IMR-90 (cell line): ENCODE results near the gene SLC25A26. TPM values are rescaled to one million over a fixed set of nuclear protein-coding genes. Genes with fewer than 3 reads are reported as not detected.
A peak's percentile ranks its signal among the peaks of the same experiment; 100 is the strongest.

Experiments used
- ATAC-seq: fragments of 200-7000 bp; cut with Tn5 transposase; 2 replicates; pipeline ENCODE4 v1.9.1; 2020; ENCODE audit warnings: low read depth, mild to moderate bottlenecking, moderate library complexity
- BruUV-seq: library from RNA; stranded (reverse); fragments of 400-500 nt; replicated peaks from 2 replicates; lab custom pipeline; 2021; lab: Mats Ljungman, UMichigan
- CTCF ChIA-PET: fragments of 300-600 bp; formaldehyde crosslinking; extraction: SDS; loops from one replicate; lab custom pipeline; 2021; ENCODE audit warnings: antibody characterized with exemption; lab: Yijun Ruan, JAX
- POLR2A ChIA-PET: fragments of 300-600 bp; sonication (Branson Sonifier 250); formaldehyde crosslinking; loops from one replicate; lab custom pipeline; 2022; ENCODE audit warnings: antibody characterized with exemption; ENCODE audit not compliant: unreplicated experiment; lab: Charles Lee
- DNase-seq: peaks from one replicate; pipeline ENCODE4 v3.0.0; 2013
- H2AFZ ChIP-seq: replicated peaks from 2 replicates; pipeline ENCODE3; 2013; ENCODE audit warnings: low read length, mild to moderate bottlenecking; ENCODE audit not compliant: poor library complexity
- H2AK5ac ChIP-seq: 2 replicates; pipeline ENCODE4 v1.6.1; 2013; ENCODE audit warnings: low read depth, low read length, inconsistent platforms
- H2AK9ac ChIP-seq: replicated peaks from 2 replicates; pipeline ENCODE3; 2013; ENCODE audit warnings: mild to moderate bottlenecking, low read depth, low read length, moderate library complexity; ENCODE audit not compliant: poor library complexity
- H2BK120ac ChIP-seq: 2 replicates; pipeline ENCODE4 v1.6.1; 2013; ENCODE audit warnings: low read depth, low read length, inconsistent platforms
- H2BK15ac ChIP-seq: 3 replicates; pipeline ENCODE4 v1.6.1; 2013; ENCODE audit warnings: low read depth, low read length, inconsistent platforms
- H2BK20ac ChIP-seq: 2 replicates; pipeline ENCODE4 v1.6.1; 2013; ENCODE audit warnings: low read depth, mild to moderate bottlenecking, inconsistent platforms, low read length, moderate library complexity
- H2BK5ac ChIP-seq: 2 replicates; pipeline ENCODE4 v1.6.1; 2013; ENCODE audit warnings: mild to moderate bottlenecking, low read depth, low read length, inconsistent platforms; ENCODE audit not compliant: poor library complexity, severe bottlenecking
- H3K14ac ChIP-seq: replicated peaks from 2 replicates; pipeline ENCODE4 v1.6.1; 2013; ENCODE audit warnings: low read depth, low read length, inconsistent platforms
- H3K18ac ChIP-seq: 2 replicates; pipeline ENCODE4 v1.6.1; 2013; ENCODE audit warnings: low read depth, low read length, control low read depth
- H3K23ac ChIP-seq: 2 replicates; pipeline ENCODE4 v1.6.1; 2013; ENCODE audit warnings: low read depth, low read length, inconsistent platforms
- H3K27ac ChIP-seq: 2 replicates; pipeline ENCODE4 v1.5.1; 2013; ENCODE audit warnings: mild to moderate bottlenecking, control low read depth, low read length; ENCODE audit not compliant: insufficient read depth
- H3K27me3 ChIP-seq: 2 replicates; pipeline ENCODE4 v1.6.1; 2013; ENCODE audit warnings: low read length; ENCODE audit not compliant: control insufficient read depth, insufficient read depth
- H3K36me3 ChIP-seq: 2 replicates; pipeline ENCODE4 v1.6.1; 2013; ENCODE audit warnings: low read length, mixed read lengths; ENCODE audit not compliant: control insufficient read depth, insufficient read depth
- H3K4ac ChIP-seq: 2 replicates; pipeline ENCODE4 v1.6.1; 2013; ENCODE audit warnings: low read depth, low read length, inconsistent platforms
- H3K4me1 ChIP-seq: 2 replicates; pipeline ENCODE4 v1.6.1; 2013; ENCODE audit warnings: low read length, mixed read lengths; ENCODE audit not compliant: control insufficient read depth, insufficient read depth
- H3K4me2 ChIP-seq: 2 replicates; pipeline ENCODE4 v1.6.1; 2013; ENCODE audit warnings: low read depth, mild to moderate bottlenecking, control low read depth, low read length, moderate library complexity
- H3K4me3 ChIP-seq: 2 replicates; pipeline ENCODE4 v1.5.1; 2013; ENCODE audit warnings: low read depth, mild to moderate bottlenecking, control low read depth, low read length, moderate library complexity; ENCODE audit not compliant: insufficient read depth
- H3K56ac ChIP-seq: 2 replicates; pipeline ENCODE4 v1.6.1; 2013; ENCODE audit warnings: low read length, inconsistent platforms; ENCODE audit not compliant: insufficient read depth; ENCODE audit errors: extremely low read depth
- H3K79me1 ChIP-seq, 2 experiments: 2 replicates each; pipeline ENCODE4 v1.6.1; 2013; ENCODE audit warnings: low read length in 2 of 2, inconsistent platforms in 1 of 2, low read depth in 1 of 2
- H3K9ac ChIP-seq: 2 replicates; pipeline ENCODE4 v1.6.1; 2013; ENCODE audit warnings: low read depth, low read length, control low read depth
- H3K9me1 ChIP-seq: 2 replicates; pipeline ENCODE4 v1.6.1; 2013; ENCODE audit warnings: low read length, inconsistent platforms; ENCODE audit not compliant: insufficient read depth
- H3K9me3 ChIP-seq: 2 replicates; pipeline ENCODE4 v1.6.1; 2013; ENCODE audit warnings: low read length; ENCODE audit not compliant: control insufficient read depth, insufficient read depth
- H4K20me1 ChIP-seq: 2 replicates; pipeline ENCODE4 v1.6.1; 2013; ENCODE audit warnings: low read length, inconsistent platforms; ENCODE audit not compliant: insufficient read depth
- H4K5ac ChIP-seq: 2 replicates; pipeline ENCODE4 v1.6.1; 2013; ENCODE audit warnings: mild to moderate bottlenecking, low read depth, low read length, control low read depth
- H4K8ac ChIP-seq, 2 experiments: 2 replicates each; pipeline ENCODE4 v1.6.1; 2013; ENCODE audit warnings: low read depth in 2 of 2, low read length in 2 of 2, control low read depth in 1 of 2, inconsistent platforms in 1 of 2
- H4K91ac ChIP-seq: 2 replicates; pipeline ENCODE4 v1.6.1; 2013; ENCODE audit warnings: low read depth, low read length, inconsistent platforms; ENCODE audit not compliant: insufficient read depth
- BHLHE40 ChIP-seq: fragments of 150-350 bp; IDR thresholded peaks from 2 replicates; pipeline ENCODE4 v1.6.1; 2016; ENCODE audit warnings: mild to moderate bottlenecking, low read depth, low read length
- CHD1 ChIP-seq: IDR thresholded peaks from 2 replicates; pipeline ENCODE4 v1.6.1; 2012; ENCODE audit warnings: low read depth, low read length, improper control_type of control experiment
- CTCF ChIP-seq: conservative IDR thresholded peaks from 2 replicates; pipeline ENCODE4 v1.5.1; 2012; ENCODE audit warnings: mild to moderate bottlenecking, low read depth, low read length, improper control_type of control experiment
- ELK1 ChIP-seq: fragments of 150-350 bp; IDR thresholded peaks from 2 replicates; pipeline ENCODE4 v1.6.1; 2016; ENCODE audit warnings: low read depth, mild to moderate bottlenecking, low read length, moderate library complexity, borderline replicate concordance
- FOS ChIP-seq: fragments of 150-350 bp; IDR thresholded peaks from 2 replicates; pipeline ENCODE4 v1.6.1; 2016; ENCODE audit warnings: low read depth, low read length
- MXI1 ChIP-seq: IDR thresholded peaks from 2 replicates; pipeline ENCODE4 v1.6.1; 2012; ENCODE audit warnings: low read depth, mild to moderate bottlenecking, low read length, moderate library complexity, borderline replicate concordance
- POLR2A ChIP-seq: IDR thresholded peaks from 2 replicates; pipeline ENCODE4 v1.6.1; 2012; ENCODE audit warnings: mild to moderate bottlenecking, low read depth, low read length
- RAD21 ChIP-seq: IDR thresholded peaks from 2 replicates; pipeline ENCODE4 v1.6.1; 2012; ENCODE audit warnings: low read length, improper control_type of control experiment
- RCOR1 ChIP-seq: IDR thresholded peaks from 2 replicates; pipeline ENCODE4 v1.6.1; 2012; ENCODE audit warnings: mild to moderate bottlenecking, low read length, improper control_type of control experiment; ENCODE audit not compliant: insufficient replicate concordance
- RFX5 ChIP-seq: IDR thresholded peaks from 2 replicates; pipeline ENCODE4 v1.8.0; 2012; ENCODE audit warnings: low read depth, mild to moderate bottlenecking, low read length, moderate library complexity
- USF2 ChIP-seq: fragments of 150-350 bp; IDR thresholded peaks from 2 replicates; pipeline ENCODE4 v1.6.1; 2017; ENCODE audit warnings: mild to moderate bottlenecking, antibody characterized with exemption, low read length, low read depth
- WGBS, 2 experiments: methylation state at CpG; one replicate each; pipeline versions ENCODE4 v1.1.5 to v1.1.7; 2013; ENCODE audit warnings: missing lambda C conversion rate in 2 of 2; ENCODE audit not compliant: insufficient read length in 1 of 2; ENCODE audit errors: extremely low coverage in 2 of 2; 5-methylcytosine and 5-hydroxymethylcytosine counted together
- dilution Hi-C: fragments of 300-500 bp; cut with HindIII; formaldehyde crosslinking; loops from one replicate; pipeline ENCODE4 v1.14.3; 2018; ENCODE audit warnings: low sequenced_read_pairs; ENCODE audit not compliant: unreplicated experiment
- in situ Hi-C: fragments of 300-500 bp; cut with MboI; formaldehyde crosslinking; loops from 3 replicates; pipeline ENCODE4 v1.14.3; 2019; ENCODE audit warnings: low sequenced_read_pairs, inconsistent platforms, mixed read lengths
- intact Hi-C: fragments of 100-400 bp; cut with micrococcal nuclease; formaldehyde crosslinking; loops from 2 replicates; pipeline ENCODE4 v1.10.0; 2022
- polyA plus RNA-seq, 3 experiments: library from polyadenylated mRNA; depleted of rRNA; stranded (reverse); fragments of >200 nt; gene quantifications; 2 replicates each; pipeline ENCODE4 v1.2.3, GENCODE V29; 2012; ENCODE audit warnings: low replicate concordance in 1 of 3
- total RNA-seq: library from RNA; depleted of rRNA; stranded (reverse); fragments of >200 nt; gene quantifications from 2 replicates; pipeline ENCODE4 v1.2.3, GENCODE V29; 2012

Gene SLC25A26
- total and polyA plus RNA-seq, 2 of the 4 experiments (the other 2 are of a cell fraction): 10.9 to 12.7 TPM

- H3K4me3 ChIP-seq: no peak overlapping the region
- no peaks in the 10 kb centered on the region for H3K9me3 ChIP-seq
- peak overlapping the region; percentile 1; the same call in 1 of the 2 replicates for H2BK120ac ChIP-seq
- no peak overlapping the region for H3K4me2 ChIP-seq
- H3K23ac ChIP-seq: no peak overlapping the region
- no peak for TF ChIP-seq CTCF
- no peak for TF ChIP-seq RAD21
- no peak for TF ChIP-seq BHLHE40
- no peak for TF ChIP-seq RFX5
- no peak for TF ChIP-seq MXI1
- no peak for TF ChIP-seq ELK1
- TF ChIP-seq POLR2A: no peak
- no peak for TF ChIP-seq USF2
- no peak for TF ChIP-seq RCOR1
- TF ChIP-seq FOS: no peak
- TF ChIP-seq CHD1: no peak
- CTCF ChIA-PET: interaction anchor here (1.8 kb wide), 1 partner anchor 417 kb away, joined by 4 read pairs; no protein-coding TSS in a partner anchor
- no peak overlapping the region for H2AFZ ChIP-seq
- H3K4me1 ChIP-seq: peaks cover 22% of the 10 kb centered on the region
- H3K9me1 ChIP-seq: peaks cover 10% of the 10 kb centered on the region; the same call in 1 of the 2 replicates
- no peak for DNase-seq
- peak overlapping the region; percentile 31; the same call in 1 of the 2 replicates for H3K4ac ChIP-seq
- H3K9ac ChIP-seq: no peak overlapping the region
- no peaks in the 10 kb centered on the region; the same call in 1 of the 2 replicates for H4K20me1 ChIP-seq
- peak overlapping the region; percentile 11 for H2AK9ac ChIP-seq
- no peak for ATAC-seq
- H3K36me3 ChIP-seq: peaks cover 60% of the 10 kb centered on the region
- no peak overlapping the region for H2BK15ac ChIP-seq
- H3K18ac ChIP-seq: no peak overlapping the region
- no peak overlapping the region for H2BK5ac ChIP-seq
- peak overlapping the region; percentile 22 for H2AK5ac ChIP-seq
- no peak overlapping the region for H3K56ac ChIP-seq
- BruUV-seq: no TSS peak
- no peak overlapping the region for H3K14ac ChIP-seq
- H3K27me3 ChIP-seq: no peaks in the 10 kb centered on the region
- POLR2A ChIA-PET: no interaction called here
- 98% methylated on average over 19 of the region's 32 CpGs; no CpG with 5 or more reads in 1 of the 2 experiments for WGBS, 2 experiments
- intact Hi-C loops: loop anchor here (10.0 kb wide), 1 partner anchor 330 kb away; no protein-coding TSS in a partner anchor
- in situ Hi-C loops: loop anchor here (5.0 to 10.0 kb wide), 2 partner anchors 130 to 412 kb away; no protein-coding TSS in a partner anchor
- H4K91ac ChIP-seq: peak overlapping the region; percentile 2; the same call in 1 of the 2 replicates
- H4K8ac ChIP-seq: no peak overlapping the region
- H4K5ac ChIP-seq: no peak overlapping the region
- dilution Hi-C loops: no loop called here
- H3K79me1 ChIP-seq: peaks cover 6 to 40% of the 10 kb centered on the region in 2 experiments; a peak in 3 of 4 replicates
- H2BK20ac ChIP-seq: peak overlapping the region; percentile 18; the same call in 1 of the 2 replicates
- H3K27ac ChIP-seq: no peak overlapping the region
These were observed 184.3 kb downstream of the SLC25A26 start for GRCh38 chr3:66404903-66405700.
